GM13977 (cell line): ENCODE data around the gene SVBP.

Experiments used
- DNase-seq: peaks from one replicate; pipeline ENCODE4 v3.0.0; 2012; ENCODE audit warnings: low spot score
- in situ Hi-C: fragments of 300-500 bp; cut with MboI; formaldehyde crosslinking; loops from one replicate; pipeline ENCODE4 v1.12.0; 2022; ENCODE audit warnings: low sequenced_read_pairs, low pct_unique_long_range_greater_than_20kb, mixed read lengths, inconsistent platforms; ENCODE audit not compliant: unreplicated experiment
- TF ChIP-seq, protein P1 (sequence below): IDR thresholded peaks from 2 replicates; pipeline ENCODE4 v1.5.1; 2012; ENCODE audit warnings: mild to moderate bottlenecking, control low read depth; ENCODE audit not compliant: insufficient read depth; ENCODE audit errors: extremely low read depth, missing control alignments

The SVBP gene

DNA sequence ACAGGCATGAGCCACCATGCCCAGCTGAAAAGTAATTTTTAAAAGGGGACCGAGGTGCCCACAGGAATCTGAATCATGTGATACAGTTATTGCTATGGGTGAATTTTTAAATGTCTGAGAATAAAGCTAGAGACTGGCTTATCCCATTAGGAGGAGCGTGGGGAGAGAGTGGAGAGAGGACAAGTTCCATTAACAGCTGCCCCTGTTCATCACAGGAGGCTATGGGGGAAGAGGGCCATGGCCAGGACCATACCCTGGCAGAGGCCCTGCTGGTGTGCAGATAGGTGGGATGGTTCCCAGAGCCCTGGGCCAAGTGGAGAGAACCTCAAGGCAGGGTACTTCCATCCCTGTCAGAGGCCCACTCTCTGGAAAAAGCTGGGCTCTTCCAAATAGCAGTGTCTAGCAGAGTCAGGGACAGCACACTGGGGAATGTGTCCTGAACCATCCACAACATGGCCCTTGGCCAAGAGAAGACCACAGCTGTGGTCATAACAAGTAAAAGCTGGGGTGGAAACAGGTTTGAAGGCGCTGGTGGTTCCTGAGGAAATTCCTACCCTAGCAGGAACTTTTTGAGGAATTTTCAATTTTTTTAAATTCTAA lies 15.5 kb upstream of the SVBP start:
- DNase-seq: no peak
- TF ChIP-seq, protein P1, sequence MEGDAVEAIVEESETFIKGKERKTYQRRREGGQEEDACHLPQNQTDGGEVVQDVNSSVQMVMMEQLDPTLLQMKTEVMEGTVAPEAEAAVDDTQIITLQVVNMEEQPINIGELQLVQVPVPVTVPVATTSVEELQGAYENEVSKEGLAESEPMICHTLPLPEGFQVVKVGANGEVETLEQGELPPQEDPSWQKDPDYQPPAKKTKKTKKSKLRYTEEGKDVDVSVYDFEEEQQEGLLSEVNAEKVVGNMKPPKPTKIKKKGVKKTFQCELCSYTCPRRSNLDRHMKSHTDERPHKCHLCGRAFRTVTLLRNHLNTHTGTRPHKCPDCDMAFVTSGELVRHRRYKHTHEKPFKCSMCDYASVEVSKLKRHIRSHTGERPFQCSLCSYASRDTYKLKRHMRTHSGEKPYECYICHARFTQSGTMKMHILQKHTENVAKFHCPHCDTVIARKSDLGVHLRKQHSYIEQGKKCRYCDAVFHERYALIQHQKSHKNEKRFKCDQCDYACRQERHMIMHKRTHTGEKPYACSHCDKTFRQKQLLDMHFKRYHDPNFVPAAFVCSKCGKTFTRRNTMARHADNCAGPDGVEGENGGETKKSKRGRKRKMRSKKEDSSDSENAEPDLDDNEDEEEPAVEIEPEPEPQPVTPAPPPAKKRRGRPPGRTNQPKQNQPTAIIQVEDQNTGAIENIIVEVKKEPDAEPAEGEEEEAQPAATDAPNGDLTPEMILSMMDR: no peak
- in situ Hi-C loops: no loop called here

DNA sequence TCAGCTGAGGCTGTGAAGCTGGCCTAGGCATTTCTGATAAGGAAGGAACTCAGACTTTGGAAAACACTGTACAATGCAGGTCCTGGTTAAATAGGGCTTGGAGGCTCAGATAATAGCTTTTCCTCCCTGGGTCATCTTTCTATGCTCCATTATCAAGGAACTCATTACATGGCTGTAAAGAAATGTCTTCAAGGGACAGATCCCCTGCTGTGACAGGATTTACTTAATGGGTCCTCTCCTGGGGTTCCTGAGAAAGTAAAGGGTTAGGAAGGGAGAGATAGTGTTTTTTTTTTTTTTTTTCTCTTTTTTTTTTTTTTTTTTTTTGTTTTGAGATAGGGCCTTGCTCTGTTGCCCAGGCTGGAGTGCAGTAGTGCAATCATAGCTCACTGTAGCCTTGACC lies 14.1 kb upstream of the SVBP start:
- in situ Hi-C loops: no loop called here
- TF ChIP-seq, protein P1: no peak
- DNase-seq: no peak

DNA sequence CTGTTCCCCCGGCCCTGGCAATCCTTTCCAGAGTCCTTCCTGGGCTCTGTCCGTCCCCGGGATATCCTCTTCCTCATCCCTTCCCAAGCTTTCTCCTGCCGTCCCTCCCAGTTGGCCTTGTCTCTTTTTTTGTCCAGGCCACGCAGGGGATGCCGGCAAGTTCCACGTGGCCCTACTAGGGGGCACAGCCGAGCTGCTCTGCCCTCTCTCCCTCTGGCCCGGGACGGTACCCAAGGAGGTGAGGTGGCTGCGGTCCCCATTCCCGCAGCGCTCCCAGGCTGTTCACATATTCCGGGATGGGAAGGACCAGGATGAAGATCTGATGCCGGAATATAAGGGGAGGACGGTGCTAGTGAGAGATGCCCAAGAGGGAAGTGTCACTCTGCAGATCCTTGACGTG lies 13.4 kb upstream of the SVBP start:
- in situ Hi-C loops: no loop called here
- TF ChIP-seq, protein P1: no peak
- no peak for DNase-seq

DNA sequence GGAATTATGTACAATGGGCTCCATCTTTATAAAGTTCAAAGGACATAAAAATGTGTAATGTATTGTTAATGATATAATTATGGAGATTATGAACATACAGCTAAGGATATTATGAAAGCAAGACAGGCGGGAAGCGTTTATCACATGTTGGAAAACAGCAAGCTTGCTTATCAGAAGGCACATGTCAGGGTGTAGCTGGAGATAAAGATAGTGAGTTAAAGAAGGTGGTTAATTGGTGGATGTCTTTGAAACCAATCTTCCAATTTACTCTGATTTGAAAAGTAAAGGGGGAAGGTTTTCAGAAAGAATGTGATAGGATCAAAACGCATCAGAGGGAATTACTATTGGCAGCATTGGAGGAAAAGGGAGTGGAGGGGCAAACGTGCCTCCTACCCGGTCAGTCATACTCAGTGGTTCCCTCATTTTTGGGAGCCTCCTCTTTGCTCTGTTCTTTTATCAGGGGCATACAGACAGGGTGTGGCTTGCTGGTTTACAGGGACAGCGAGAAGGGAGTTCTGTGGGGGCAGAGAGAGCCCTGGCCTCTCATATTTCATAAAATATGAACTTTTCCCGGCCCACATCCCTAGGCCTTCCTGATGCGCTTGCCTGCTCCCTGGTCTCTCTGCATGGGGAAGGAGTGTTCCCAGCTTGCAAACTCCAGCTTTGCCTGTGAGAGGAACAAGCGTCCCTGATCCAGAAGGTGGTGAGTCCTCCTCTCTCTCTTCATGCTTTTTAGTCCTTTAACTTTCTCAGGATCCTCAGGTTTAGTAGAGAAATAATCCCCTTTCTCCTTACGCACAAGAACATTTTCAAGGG lies 8.0 kb upstream of the SVBP start:
- TF ChIP-seq, protein P1: no peak
- in situ Hi-C loops: no loop called here
- no peak for DNase-seq

DNA sequence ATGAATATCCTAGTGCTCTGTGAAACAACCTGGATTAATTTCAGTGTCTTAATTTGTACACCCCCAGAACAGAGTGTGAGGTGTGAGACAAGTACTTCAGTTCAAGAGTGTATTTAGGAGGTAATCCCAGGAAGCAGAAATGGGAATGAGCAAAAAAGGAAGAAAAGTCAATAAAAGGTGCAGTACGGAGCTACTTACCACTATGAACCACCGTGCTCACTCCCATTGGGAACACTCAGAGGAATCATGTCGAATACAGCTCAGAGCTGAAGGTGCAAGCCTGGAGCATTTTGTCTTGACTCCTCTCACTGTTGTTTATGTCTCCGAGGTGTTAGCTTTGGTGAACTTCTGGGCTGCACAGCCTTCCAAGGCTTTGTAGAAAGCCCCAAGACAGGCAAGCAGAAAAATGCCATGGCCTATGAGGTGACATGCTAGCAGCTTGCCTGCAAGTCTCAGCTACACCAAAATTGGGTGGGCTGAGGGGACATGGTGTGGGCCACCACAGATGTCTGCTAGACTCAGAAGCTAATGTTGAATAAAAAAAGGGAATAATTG lies 7.4 kb upstream of the SVBP start:
- in situ Hi-C loops: no loop called here
- DNase-seq: no peak
- TF ChIP-seq, protein P1: no peak

DNA sequence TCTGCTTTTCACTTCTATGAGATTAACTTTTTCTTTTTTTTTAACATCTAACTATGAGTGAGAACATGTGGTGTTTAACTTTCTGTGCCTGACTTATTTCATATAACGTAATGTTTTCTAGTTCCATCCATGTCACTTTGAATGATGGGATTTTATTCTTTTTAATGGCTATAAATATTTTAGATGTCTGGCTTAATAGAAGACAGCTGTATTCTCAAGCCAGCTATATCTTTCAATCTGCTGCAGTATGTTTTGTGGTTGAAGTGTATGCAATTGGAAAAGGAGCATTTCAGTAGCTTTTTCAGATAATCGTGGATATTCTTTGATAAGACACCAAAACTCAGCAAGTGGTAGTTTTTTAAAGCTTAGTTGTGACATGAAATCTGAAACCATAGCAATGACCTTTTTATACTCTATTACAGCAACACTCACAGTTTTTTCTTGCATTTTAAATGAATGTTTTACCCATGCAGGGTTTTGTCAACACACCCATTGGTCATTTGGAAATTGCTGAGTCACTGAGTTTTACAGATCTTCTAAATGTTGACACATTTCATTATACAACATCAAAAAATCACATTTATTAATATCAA lies 5.7 kb upstream of the SVBP start:
- TF ChIP-seq, protein P1: no peak
- DNase-seq: no peak
- in situ Hi-C loops: no loop called here
